ENCODE data around the gene RPUSD2.
"Not testable (repeated sequence)": the region's sequence is repeated elsewhere in the genome, so short reads cannot be mapped to it uniquely, and the experiment has no call there.

The RPUSD2 gene

DNA sequence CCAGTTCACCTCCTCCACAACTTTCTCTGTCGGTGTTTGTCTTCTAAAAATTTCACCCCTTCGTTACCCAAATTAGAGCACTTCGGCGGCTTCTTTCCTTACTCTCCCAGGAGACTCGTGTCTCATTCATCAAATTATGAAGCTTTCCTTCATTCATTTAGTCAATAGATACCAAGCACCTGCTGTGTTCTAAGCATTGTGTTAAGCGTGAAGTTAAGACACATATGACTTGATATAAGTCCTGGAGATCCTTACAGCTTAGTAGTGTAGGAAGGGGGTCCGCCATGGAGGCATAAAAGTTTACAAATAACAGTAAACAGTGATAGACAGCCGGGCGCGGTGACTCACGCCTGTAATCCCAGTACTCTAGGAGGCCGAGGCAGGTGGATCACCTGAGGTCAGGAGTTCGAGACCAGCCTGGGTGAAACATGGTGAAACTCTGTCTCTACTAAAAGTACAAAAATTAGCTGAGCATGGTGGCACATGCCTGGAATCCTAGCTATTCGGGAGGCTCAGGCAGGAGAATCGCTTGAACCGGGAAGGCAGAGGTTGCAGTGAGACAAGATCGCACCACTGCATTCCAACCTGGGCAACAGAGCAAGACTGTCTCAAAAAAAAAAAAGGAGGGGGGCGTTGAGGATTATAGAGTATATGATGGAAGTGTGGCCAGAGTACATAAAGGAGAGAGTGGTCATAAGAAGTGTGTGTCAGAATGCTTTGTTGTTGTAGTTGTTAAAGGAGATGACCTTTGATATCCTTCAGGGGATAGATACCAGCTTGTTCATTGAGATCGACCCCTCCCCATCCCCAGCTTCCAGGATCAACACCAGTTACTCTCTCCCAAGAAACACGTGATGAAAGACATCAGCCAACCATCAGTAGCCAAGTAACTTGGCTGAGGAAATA, 3.5 kb upstream of the RPUSD2 start:
- peak; percentile 40 for DNase-seq

DNA sequence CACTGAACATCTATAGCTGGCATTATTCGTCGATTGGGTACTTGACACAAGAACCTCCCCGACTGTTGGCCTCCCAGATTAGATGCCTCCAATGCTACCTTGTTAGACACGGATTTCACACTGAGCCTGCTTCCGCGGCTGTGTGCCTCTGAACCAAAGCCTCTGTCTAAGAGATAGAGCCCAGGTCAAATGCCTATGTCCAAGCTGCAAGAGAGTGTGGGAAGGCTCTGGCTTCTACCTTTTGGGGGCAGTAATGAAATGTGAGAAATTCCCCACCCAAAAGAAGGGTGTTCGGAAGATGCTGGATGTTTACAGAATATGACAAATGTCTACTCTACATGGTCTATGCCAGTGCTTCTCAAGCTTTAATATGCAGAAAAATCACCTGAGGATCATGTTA, 2.0 kb upstream of the RPUSD2 start:
- DNase-seq = no peak

DNA sequence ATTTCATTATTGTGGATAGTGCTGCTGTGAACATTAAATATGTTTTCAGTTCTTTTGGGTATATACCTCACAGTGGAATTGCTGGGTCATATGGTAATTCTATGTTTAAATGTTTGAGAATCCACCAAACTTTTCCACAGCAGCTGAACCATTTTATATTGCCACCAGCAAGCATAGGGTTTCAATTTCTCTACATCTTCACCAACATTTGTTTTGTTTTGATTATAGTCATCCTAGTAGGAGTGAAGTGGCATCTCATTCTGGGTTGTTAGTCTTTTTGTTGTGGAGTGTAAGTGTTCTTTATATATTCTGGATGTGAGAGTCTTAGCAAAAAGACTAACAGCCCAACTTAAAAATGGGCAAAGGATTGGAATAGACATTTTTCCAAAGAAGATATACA, 6.0 kb downstream of the RPUSD2 start:
- no peak for DNase-seq

DNA sequence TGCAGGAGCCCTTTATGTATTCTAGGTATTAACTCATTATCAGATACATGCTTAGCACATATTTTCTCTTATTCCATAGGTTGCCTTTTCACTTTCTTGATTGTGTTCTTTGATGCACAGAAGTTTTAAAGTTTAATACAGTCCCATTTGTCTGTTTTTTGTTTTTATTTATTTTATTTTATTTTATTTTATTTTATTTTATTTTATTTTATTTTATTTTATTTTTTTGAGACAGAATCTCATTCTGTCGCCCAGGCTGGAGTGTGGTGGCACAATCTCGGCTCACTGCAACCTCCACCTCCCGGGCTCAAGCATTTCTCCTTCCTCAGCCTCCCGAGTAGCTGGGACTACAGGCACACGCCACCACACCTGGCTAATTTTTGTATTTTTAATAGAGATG, 7.8 kb downstream of the RPUSD2 start:
- not testable (repeated sequence) for DNase-seq

DNA sequence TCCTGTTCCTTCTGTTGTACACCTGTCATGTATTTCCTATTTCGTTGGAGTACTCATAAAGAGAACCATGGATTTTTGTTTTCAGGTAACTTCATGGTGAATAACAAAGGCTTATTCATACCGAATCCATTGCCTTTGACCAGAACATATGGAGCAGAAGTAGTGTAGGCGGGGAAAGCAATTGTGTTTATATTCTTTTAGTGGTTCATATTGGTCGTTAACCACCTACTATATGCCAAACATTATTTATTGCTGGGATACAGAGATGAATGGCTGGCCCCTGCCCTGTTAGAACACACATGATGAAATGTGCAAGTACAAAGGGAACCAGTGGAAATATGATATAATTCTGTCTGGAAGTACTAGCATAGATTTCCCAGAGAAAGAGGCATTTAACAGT, 9.8 kb downstream of the RPUSD2 start:
- no peak for DNase-seq

DNA sequence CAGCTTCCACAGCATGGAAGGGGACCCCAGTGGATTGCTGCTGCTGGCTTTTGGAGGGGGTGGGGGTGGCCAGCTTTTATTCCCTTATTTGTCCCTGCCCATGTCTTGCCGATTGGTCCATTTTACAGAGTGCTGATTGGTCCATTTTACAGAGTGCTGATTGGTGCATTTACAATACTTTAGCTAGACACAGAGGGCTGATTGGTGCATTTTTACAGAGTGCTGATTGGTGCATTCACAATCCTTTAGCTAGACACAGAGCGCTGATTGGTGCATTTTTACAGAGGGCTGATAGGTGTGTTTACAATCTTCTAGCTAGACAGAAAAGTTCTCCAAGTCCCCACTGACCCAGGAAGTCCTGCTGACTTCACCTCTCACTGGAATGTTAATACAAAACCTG, 12.7 kb downstream of the RPUSD2 start:
- DNase-seq = not testable (repeated sequence)

DNA sequence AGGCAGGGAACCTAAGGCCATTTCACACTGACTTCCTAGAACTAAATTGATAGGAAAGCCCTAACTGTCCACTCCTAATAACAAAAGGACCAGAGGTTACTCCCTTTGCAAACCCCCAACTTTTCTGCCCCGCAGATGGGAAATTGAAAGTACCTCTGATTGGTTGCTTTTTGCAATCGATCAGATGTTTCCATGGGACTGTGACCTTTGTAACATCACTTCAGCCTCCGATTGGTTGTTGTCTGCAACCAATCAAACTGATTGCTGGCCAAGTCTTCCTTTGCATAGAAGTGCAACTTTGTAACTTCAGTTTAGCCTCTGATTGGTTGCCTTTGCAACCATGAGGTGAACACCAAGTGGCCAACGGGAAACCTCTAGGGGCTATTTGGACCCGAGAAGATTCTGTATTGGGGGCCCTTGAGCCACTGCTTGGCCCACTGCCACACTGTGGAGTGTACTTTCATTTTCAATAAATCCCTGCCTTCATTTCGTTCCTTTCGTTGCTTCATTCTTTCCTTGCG, 13.7 kb downstream of the RPUSD2 start:
- peak; percentile 67 for DNase-seq

DNA sequence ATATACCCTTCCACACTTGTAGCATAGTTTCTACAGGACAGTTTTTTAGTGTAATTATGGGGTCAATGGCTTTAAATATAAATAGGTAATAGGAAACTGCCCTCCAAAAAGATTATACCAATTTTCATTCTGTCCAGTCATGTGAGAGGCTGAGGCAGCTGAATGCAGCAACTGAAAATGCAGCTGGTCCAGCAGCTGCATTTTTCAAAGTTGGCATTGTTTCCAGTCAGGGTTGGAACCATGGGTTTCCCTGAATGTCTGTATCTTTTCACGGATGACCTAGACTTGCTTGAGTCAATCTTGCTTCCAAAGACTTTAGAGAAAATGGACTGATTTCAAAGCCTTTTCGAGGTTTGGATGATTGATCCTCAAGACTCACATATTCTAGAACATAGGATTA, 15.1 kb downstream of the RPUSD2 start:
- DNase-seq = no peak

DNA sequence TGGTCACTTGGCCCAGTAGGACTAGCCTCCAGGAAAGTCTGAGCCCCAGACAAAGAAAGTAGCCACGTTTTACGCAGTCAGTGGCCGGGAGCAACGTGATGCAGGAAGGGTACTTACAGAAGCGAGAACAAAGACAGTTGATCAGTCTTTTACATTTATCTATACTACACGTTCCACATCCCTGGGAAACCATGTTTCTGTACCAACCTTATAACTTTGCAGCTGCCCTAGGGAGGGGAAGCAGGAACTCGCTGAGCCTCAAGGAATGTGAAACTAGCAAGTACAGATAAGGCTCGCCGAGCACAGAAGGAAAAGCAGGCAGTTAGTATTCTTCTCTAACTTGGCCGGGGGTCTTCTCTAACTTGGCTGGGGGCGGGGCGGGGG, 21.6 kb downstream of the RPUSD2 start:
- DNase-seq = no peak

DNA sequence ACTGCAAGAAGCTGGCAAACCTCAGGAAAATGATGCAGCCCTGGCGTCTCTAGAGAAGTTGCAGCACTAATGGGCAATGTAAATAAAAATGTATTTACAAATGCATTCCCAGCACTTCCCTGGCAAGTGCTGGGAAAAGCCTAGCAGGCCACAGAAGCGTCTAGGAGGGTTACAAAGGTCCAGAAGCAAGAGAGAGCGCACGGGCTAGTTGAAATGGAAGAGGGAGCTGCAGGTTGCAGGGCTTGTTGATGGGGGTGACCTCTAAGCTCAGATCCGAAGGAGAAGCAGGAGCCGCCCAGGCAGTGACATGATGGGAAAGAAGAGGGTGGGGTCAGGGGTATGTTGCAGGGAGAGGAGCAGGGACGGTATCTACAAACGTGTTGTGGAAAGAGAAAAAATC, 22.3 kb downstream of the RPUSD2 start:
- DNase-seq = no peak

DNA sequence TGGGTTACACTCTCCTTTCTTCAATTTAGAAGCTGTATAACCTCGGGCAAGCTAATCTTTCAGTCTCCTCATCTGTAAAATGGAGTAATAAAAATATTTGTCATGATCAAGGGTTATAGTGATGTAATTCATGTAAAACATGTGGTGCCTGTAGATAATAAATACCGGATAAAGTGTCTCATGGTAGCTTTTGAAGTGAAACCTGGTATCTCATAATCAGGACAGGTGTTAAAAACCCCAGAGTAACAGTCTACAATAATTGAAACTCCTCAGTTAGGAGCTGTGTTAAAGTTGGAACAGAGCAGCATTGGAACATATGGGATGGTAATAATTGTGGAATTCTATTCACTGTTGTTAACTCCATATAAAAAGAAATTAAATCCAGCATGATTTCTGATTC, 24.1 kb downstream of the RPUSD2 start:
- DNase-seq = no peak

DNA sequence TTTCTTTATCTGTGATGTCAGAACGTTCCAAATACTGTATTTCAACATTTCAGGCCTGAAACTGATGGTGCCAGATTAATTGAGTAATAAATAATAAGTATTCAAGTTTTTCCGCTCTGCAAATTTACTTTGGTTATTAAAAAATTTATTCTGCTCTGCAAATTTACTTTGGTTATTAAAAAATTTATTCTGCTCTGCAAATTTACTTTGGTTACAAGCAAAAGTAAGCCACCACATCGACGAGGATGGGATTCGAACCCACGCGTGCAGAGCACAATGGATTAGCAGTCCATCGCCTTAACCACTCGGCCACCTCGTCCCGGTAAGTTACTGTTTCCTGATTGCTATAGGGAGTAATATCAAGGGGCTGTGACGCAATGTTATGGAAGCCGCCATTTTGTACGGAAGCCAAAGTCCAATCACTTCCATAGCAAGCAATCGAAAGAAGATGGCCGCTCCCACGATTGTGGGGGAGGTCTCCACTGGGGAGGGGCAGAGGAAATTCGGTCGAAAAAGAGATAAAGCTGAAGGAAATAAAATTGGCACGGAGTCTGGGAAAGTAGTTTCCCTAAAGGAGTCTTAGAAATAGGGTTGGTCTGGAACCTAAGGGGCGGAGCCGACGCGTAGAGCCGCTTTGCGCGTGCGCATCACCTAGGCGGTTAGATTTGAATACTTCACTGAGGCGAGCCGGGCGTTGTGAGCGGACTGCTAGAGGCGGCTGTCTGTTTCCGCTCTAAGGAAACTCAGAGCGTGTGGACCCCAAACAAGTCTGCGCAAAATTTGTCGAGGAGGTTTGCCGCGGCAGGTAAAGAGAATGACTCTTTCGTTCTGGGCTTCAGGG, 24.7 kb downstream of the RPUSD2 start, which contains the start of gene KNL1:
Gene KNL1 (plus strand): TSS at position 662 of the 841 bp plus-strand sequence. CDS start 8,683 bp downstream, outside the sequence.
- peak; percentile 89 for DNase-seq

DNA sequence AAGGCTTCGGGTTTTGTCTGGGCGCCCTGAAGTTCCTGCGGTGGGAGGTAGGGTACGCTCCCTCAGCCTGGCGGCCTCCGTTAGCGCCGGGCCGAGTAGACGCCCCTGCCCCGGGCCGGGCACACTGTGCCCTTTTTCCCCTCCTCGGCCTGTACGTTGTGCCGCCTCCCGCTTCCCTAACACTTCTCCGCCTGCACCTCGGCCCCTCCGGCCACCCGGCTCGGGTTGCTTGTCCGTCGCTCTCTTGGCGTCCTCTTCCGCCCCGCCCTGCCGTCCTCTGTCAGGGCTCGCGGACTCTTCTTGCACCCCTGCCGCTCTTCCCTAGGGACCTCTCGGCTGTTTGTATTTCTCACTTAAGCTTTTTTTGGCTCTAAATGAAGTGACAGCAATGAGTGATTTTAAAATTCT, 25.3 kb downstream of the RPUSD2 start:
- peak; percentile 46 for DNase-seq

DNA sequence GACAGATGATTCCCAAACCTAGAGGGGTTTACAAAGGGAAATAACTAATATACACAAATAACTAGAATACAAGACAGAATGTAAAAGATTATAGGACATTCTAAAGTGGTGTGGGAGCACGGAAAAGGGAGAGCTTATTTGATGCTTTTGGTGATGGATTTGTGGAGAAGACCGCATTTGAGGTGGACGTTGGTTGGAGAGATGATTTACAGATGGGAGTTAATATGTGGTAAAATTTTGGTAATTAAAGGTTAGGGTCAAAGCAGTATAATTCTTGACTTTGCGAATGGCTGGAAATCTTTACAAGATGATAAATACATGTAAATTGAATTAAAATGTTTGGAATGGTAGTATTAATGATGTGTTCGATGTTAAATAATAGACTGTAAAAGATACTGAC, 26.1 kb downstream of the RPUSD2 start:
- DNase-seq = no peak

DNA sequence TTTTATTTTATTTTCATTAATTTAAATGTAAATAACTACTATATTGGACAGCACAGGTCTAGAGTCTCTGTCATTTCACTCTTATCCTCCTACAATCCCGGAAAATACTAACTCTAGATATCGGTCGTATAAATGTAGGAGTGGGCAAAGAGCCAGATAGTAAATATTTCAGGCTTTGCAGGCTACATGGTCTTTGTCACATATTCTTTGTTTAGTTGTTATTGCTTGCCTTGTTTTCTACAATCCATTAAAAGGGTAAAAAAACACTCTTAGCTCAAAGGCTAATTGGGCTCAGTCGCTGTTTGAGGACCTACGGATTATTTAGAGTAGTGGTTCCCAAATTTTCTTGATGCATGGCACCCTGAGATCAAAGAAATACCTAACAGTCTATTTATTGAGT, 26.7 kb downstream of the RPUSD2 start:
- peak; percentile 17 for DNase-seq

DNA sequence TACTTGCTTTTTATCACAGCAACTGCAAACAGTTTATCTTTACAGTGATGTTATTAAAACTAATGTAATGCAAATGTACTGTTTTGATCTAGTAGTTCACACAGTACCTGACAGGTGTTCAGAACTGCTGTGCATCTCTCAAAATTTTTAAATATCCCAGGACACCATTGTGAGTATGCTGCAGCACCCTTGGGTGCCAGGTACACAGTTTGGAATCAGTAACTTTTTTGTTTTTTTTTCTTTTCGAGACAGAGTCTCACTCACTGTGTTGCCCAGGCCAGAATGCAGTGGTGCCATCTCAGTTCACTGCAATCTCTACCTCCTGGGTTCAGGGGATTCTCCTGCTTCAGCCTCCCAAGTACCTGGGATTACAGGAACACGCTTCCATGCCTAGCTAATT, 27.9 kb downstream of the RPUSD2 start:
- DNase-seq = no peak

DNA sequence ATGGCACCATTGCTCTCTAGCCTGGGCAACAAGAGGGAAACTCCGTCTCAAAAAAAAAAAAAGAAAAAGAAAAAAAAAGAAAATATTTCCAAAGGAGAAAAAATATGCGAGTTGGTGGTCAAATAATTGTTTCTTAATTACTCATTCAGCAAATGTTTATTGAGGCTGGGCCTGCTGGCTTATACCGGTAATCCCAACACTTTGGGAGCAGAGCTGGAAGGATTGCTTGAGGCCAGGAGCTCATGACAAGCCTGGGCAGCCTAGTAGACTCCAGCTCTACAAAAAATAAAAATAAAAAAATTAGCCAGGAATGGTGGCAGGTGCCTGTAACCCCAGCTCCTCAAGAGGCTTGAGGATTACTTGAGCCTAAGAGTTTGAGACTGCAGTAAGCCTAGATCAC, 29.0 kb downstream of the RPUSD2 start:
- no peak for DNase-seq

DNA sequence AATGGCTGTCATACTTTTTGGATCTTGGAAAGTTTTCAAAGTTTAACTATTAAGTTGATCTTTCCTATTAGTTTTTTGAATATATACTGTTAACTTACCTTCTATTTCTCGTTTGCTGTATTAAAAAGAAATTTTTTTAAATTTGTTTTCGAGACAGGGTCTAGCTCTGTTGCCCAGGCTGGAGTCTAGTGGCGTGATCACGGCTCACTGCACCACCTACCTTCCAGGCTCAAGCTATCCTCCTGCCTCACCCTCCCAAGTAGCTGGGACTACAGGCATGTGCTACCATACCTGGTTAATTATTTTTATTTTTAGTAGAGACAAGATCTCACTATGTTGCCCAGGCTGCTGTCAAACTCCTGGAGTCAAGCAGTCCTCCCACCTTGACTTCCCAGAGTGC, 29.6 kb downstream of the RPUSD2 start:
- no peak for DNase-seq

DNA sequence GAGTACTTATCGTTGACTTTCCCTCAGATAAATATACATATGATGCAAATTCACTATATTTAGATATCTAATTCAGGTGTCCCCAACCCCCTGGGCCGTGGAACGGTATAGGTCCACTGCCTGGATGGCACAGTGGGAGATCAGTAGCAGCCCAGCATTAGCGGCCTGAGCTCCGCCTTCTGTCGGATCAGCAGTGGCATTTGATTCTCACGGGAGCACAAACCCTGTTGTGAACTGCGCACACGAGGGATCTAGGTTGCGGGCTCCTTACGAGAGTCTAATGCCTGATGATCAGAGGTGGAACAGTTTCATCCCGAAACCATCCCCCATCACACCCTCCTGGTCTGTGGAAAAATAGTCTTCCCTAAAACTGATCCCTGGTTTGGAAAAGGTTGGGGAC, 31.9 kb downstream of the RPUSD2 start:
- no peak for DNase-seq

DNA sequence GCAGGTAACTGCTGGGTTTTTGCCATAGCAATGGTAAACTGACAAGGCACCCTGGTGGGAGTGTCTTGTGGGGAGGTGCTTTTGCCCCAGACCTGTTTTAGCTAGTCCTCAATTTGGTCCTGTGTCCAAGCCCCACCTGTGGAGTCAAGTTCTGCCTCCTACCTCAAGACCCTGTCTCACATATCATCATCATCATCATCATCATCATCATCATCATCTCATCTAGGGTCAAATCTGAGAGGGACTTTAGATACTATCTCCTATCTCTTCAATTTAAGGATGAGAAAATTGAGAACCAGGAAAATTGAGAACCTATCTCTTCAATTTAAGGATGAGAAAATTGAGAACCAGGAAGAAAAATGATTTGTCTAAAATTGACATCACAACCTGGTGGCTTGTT, 34.8 kb downstream of the RPUSD2 start:
- no peak for DNase-seq

DNA sequence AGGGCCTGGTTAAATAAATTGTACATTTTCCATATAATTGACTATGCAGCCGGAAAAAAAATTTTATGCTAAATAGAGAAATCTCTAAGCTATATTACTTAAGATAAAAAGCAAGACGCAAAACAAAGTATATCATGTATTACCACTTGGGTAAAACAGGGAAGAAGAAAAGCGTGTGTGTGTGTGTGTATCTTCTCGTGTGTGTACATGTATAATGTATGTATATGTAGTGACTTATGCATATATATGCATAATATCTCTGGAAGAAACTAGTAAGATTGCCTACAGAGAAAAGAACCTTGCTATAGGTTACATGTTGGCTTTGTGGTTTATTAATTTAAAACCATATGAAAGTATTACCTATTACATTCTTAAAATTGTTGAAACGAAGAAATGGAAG, 44.0 kb downstream of the RPUSD2 start:
- no peak for DNase-seq

DNA sequence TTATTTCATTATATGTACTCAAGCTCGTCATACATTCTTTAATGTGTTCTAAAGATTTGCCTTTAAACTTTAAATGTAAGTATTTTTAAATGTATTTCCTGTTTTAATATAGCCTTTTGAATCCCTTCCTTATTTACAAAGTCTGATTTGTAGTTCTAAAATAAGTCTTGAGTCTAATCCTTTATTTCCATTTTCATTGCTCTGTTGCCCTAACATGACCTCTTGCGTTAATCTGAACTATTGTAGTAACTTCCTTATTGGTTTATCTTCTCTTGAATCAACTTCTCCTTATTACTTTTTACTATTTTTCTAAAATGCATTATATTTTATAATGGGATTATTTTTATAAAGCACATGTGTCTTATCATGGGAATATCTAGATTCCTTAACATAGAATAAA, 48.9 kb downstream of the RPUSD2 start:
- no peak for DNase-seq

DNA sequence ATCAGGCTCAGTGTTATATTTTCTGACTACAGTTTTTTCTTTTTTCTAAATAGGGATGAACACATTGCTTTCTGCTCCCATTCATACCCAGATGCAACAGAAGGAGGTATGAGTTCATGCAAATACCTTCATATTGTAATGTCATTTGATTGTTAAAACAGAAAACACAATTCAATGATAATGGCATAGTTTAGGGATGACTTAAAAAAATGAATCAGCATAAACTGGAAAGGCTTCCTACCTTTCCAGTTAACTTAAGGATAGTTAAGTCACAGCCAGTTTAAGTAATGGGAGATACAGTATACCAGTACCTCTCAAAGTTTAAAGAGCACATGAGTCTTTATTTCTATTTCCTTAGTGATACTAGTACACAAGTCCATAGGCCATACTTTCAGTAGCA, 49.8 kb downstream of the RPUSD2 start:
- DNase-seq = no peak

DNA sequence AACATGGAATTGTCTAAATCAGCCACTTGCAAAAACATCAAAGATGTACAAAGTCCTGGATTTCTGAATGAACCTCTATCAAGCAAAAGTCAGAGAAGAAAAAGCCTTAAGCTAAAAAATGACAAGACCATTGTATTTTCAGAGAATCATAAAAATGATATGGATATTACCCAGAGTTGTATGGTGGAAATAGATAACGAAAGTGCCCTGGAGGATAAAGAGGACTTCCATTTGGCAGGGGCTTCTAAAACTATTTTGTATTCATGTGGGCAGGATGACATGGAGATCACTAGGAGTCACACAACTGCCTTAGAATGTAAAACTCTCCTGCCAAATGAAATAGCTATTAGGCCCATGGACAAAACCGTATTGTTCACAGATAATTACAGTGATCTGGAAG, 54.3 kb downstream of the RPUSD2 start:
- DNase-seq = no peak

Data from NCI-H345 (cell line).